Liver (tissue), 9 donors: ENCODE data around the gene ENPP4. TPM values are rescaled to one million over a fixed set of nuclear protein-coding genes. Genes with fewer than 3 reads are reported as not detected.

Experiments used
- DNase-seq: peaks from one replicate; pipeline ENCODE4 v3.0.0-alpha.2; 2017; ENCODE audit warnings: low spot score
- H3K27ac ChIP-seq, 2 donors: one replicate each; pipeline ENCODE4 v1.7.0; 2013; ENCODE audit warnings: inconsistent platforms in 2 of 2, low read length in 2 of 2, control low read depth in 1 of 2, low read depth in 1 of 2, mild to moderate bottlenecking in 1 of 2
- H3K27me3 ChIP-seq, 4 donors: one replicate each; pipeline versions ENCODE4 v1.6.1 to v1.7.0; 2013; ENCODE audit warnings: low read length in 3 of 4, inconsistent platforms in 1 of 4, mild to moderate bottlenecking in 1 of 4, moderate library complexity in 1 of 4; ENCODE audit not compliant: control insufficient read depth in 4 of 4, insufficient read depth in 4 of 4
- H3K36me3 ChIP-seq, 4 donors: one replicate each; pipeline versions ENCODE4 v1.6.1 to v1.7.0; 2013; ENCODE audit warnings: low read length in 3 of 4, mild to moderate bottlenecking in 3 of 4, low read depth in 1 of 4, moderate library complexity in 1 of 4; ENCODE audit not compliant: control insufficient read depth in 4 of 4, insufficient read depth in 3 of 4
- H3K4me1 ChIP-seq, 4 donors: one replicate each; pipeline versions ENCODE4 v1.6.1 to v1.7.0; 2013; ENCODE audit warnings: low read length in 3 of 4, mild to moderate bottlenecking in 3 of 4, moderate library complexity in 1 of 4; ENCODE audit not compliant: control insufficient read depth in 4 of 4, insufficient read depth in 4 of 4
- H3K4me3 ChIP-seq, 3 donors: one replicate each; pipeline versions ENCODE4 v1.6.1 to v1.7.0; 2013; ENCODE audit warnings: low read length in 3 of 3, control low read depth in 1 of 3, low read depth in 1 of 3, mild to moderate bottlenecking in 1 of 3
- H3K9ac ChIP-seq, 2 donors: one replicate each; pipeline ENCODE4 v1.7.0; 2013; ENCODE audit warnings: low read length in 2 of 2, mild to moderate bottlenecking in 2 of 2, moderate library complexity in 2 of 2, control low read depth in 1 of 2, low read depth in 1 of 2
- H3K9me3 ChIP-seq, 4 donors: one replicate each; pipeline versions ENCODE4 v1.6.1 to v1.7.0; 2013; ENCODE audit warnings: low read length in 3 of 4; ENCODE audit not compliant: control insufficient read depth in 4 of 4
- EGR1 ChIP-seq, 2 donors: IDR thresholded peaks; 2 replicates each; pipeline ENCODE4 v1.6.1; 2016 to 2018; ENCODE audit warnings: antibody characterized with exemption in 2 of 2, low read depth in 2 of 2
- FOXA1 ChIP-seq: IDR thresholded peaks from 2 replicates; pipeline ENCODE4 v1.6.1; 2016; ENCODE audit warnings: antibody characterized with exemption
- FOXA2 ChIP-seq: IDR thresholded peaks from 2 replicates; pipeline ENCODE4 v1.6.1; 2016; ENCODE audit warnings: antibody characterized with exemption
- GABPA ChIP-seq, 2 donors: IDR thresholded peaks in 1 of 2; conservative IDR thresholded peaks in 1 of 2; 2 replicates each; pipeline ENCODE4 v1.6.1; 2016; ENCODE audit warnings: antibody characterized with exemption in 2 of 2, mild to moderate bottlenecking in 1 of 2, moderate library complexity in 1 of 2
- HNF4A ChIP-seq, 2 donors: conservative IDR thresholded peaks; 2 replicates each; pipeline ENCODE4 v1.6.1; 2016; ENCODE audit warnings: antibody characterized with exemption in 2 of 2, mild to moderate bottlenecking in 2 of 2
- HNF4G ChIP-seq: IDR thresholded peaks from 2 replicates; pipeline ENCODE4 v1.6.1; 2016; ENCODE audit warnings: antibody characterized with exemption
- JUND ChIP-seq, 2 donors: IDR thresholded peaks; 2 replicates each; pipeline ENCODE4 v1.6.1; 2016; ENCODE audit warnings: antibody characterized with exemption in 2 of 2
- NR2F2 ChIP-seq: IDR thresholded peaks from 2 replicates; pipeline ENCODE4 v1.6.1; 2016; ENCODE audit warnings: antibody characterized with exemption
- RAD21 ChIP-seq, 2 donors: IDR thresholded peaks; 2 replicates each; pipeline ENCODE4 v1.6.1; 2016; ENCODE audit warnings: antibody characterized with exemption in 2 of 2, mild to moderate bottlenecking in 2 of 2
- RXRA ChIP-seq, 2 donors: IDR thresholded peaks; 2 replicates each; pipeline ENCODE4 v1.6.1; 2017 to 2018; ENCODE audit warnings: antibody characterized with exemption in 2 of 2, mild to moderate bottlenecking in 1 of 2
- SP1 ChIP-seq: IDR thresholded peaks from 2 replicates; pipeline ENCODE4 v1.6.1; 2018; ENCODE audit warnings: antibody characterized with exemption, mild to moderate bottlenecking
- TAF1 ChIP-seq: conservative IDR thresholded peaks from 2 replicates; pipeline ENCODE4 v1.6.1; 2016; ENCODE audit warnings: antibody characterized with exemption, mild to moderate bottlenecking
- YY1 ChIP-seq: IDR thresholded peaks from 2 replicates; pipeline ENCODE4 v1.6.1; 2016; ENCODE audit warnings: antibody characterized with exemption, mild to moderate bottlenecking
- WGBS: extraction: QIAGEN DNeasy Blood & Tissue Kit; methylation state at CpG from one replicate; pipeline ENCODE4 v1.1.7; 2013; 5-methylcytosine and 5-hydroxymethylcytosine counted together
- polyA plus RNA-seq, 2 donors: library from polyadenylated mRNA; stranded (reverse) in 1 of 2; unstranded in 1 of 2; fragments of 200-250 nt in 1 of 2; fragments of >200 nt in 1 of 2; fragmentation: Nextera tagmentation in 1 of 2; extraction: Ambion mirVana in 1 of 2; gene quantifications; one replicate each; pipeline versions ENCODE4 v1.2.1 to v1.2.3, GENCODE V29; 2013 to 2015
- total RNA-seq, 2 donors: library from RNA; depleted of rRNA; stranded (reverse); fragments of >200 nt; gene quantifications; one replicate each; pipeline ENCODE4 v1.2.3, GENCODE V29; 2014
- TF ChIP-seq, protein P1 (sequence below): IDR thresholded peaks from 2 replicates; pipeline ENCODE4 v1.6.1; 2016; ENCODE audit warnings: antibody characterized with exemption, mild to moderate bottlenecking
- TF ChIP-seq, protein P2 (sequence below): IDR thresholded peaks from 2 replicates; pipeline ENCODE4 v1.6.1; 2016; ENCODE audit warnings: antibody characterized with exemption
- TF ChIP-seq, protein P3 (sequence below): IDR thresholded peaks from 2 replicates; pipeline ENCODE4 v1.6.1; 2016; ENCODE audit warnings: antibody characterized with exemption
- TF ChIP-seq, protein P4 (sequence below): IDR thresholded peaks from 2 replicates; pipeline ENCODE4 v1.6.1; 2016; ENCODE audit warnings: antibody characterized with exemption
- TF ChIP-seq, protein P5 (sequence below): fragments of 150-350 bp; IDR thresholded peaks from 2 replicates; pipeline ENCODE4 v1.5.1; 2017; ENCODE audit warnings: improper control_type of control experiment, low read depth, low read length; ENCODE audit not compliant: missing input control
- donor health status: healthy.
- donor health status: healthy.
- donor health status: healthy.
- donor health status: healthy.
- donor health status: healthy.

ENPP4 gene
- total and polyA plus RNA-seq, 4 donors: 3.6 to 12.6 (median 4.8) TPM

DNA sequence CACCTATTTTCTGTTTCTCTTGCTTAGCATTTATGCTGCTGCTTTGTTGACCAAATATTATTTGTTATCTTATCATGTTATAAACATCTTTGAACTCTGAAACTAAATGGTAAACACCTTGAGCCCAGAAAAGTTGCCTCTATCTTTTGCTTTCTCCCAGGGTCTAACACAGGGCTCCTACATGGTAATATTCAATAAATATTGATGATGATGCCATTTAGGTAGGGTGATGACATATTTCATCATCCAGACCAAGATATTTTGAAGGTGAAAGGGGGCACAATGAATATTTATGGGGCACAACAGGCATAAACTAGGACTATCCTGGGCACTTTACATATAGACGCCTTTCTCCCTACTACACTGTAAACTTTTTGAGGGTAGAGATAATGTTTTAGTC, 11.6 kb upstream of the ENPP4 start:
- Histone ChIP-seq H3K36me3 (no peaks in the 10 kb centered on the region), H3K4me3 (no peak overlapping the region), H3K4me1 (no peaks in the 10 kb centered on the region), H3K9me3 (no peaks in the 10 kb centered on the region), H3K9ac (no peak overlapping the region), H3K27ac (no peak overlapping the region), H3K27me3 (no peaks in the 10 kb centered on the region)
- DNase-seq: no peak
- TF ChIP-seq YY1: no peak
- TF ChIP-seq, protein P1, sequence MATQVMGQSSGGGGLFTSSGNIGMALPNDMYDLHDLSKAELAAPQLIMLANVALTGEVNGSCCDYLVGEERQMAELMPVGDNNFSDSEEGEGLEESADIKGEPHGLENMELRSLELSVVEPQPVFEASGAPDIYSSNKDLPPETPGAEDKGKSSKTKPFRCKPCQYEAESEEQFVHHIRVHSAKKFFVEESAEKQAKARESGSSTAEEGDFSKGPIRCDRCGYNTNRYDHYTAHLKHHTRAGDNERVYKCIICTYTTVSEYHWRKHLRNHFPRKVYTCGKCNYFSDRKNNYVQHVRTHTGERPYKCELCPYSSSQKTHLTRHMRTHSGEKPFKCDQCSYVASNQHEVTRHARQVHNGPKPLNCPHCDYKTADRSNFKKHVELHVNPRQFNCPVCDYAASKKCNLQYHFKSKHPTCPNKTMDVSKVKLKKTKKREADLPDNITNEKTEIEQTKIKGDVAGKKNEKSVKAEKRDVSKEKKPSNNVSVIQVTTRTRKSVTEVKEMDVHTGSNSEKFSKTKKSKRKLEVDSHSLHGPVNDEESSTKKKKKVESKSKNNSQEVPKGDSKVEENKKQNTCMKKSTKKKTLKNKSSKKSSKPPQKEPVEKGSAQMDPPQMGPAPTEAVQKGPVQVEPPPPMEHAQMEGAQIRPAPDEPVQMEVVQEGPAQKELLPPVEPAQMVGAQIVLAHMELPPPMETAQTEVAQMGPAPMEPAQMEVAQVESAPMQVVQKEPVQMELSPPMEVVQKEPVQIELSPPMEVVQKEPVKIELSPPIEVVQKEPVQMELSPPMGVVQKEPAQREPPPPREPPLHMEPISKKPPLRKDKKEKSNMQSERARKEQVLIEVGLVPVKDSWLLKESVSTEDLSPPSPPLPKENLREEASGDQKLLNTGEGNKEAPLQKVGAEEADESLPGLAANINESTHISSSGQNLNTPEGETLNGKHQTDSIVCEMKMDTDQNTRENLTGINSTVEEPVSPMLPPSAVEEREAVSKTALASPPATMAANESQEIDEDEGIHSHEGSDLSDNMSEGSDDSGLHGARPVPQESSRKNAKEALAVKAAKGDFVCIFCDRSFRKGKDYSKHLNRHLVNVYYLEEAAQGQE: no peak
- TF ChIP-seq, protein P2, sequence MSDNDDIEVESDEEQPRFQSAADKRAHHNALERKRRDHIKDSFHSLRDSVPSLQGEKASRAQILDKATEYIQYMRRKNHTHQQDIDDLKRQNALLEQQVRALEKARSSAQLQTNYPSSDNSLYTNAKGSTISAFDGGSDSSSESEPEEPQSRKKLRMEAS: no peak
- TF ChIP-seq, protein P3, sequence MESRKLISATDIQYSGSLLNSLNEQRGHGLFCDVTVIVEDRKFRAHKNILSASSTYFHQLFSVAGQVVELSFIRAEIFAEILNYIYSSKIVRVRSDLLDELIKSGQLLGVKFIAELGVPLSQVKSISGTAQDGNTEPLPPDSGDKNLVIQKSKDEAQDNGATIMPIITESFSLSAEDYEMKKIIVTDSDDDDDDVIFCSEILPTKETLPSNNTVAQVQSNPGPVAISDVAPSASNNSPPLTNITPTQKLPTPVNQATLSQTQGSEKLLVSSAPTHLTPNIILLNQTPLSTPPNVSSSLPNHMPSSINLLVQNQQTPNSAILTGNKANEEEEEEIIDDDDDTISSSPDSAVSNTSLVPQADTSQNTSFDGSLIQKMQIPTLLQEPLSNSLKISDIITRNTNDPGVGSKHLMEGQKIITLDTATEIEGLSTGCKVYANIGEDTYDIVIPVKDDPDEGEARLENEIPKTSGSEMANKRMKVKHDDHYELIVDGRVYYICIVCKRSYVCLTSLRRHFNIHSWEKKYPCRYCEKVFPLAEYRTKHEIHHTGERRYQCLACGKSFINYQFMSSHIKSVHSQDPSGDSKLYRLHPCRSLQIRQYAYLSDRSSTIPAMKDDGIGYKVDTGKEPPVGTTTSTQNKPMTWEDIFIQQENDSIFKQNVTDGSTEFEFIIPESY: no peak
- WGBS: 95% methylated on average over 1 of the region's 1 CpG

DNA sequence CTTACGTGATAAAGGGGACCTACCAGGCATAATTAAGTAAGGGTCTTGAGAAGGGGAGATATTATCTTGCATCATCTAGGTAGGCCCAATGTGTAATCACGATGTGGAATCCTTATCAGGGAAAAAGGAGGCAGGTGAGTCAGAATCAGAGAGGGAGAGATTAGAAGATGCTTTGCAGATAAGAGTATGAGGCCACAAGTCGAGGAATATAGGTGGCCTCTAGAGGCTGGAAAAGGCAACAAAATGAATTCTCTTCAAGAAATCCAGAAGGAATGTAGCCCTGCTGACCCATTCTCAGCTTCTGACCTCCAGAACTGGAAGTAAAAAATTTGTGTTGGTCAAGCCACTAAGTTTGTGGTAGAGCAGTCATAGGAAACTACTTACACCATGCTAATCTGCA, 11.0 kb upstream of the ENPP4 start:
- TF ChIP-seq RXRA (IDR thresholded peaks at IDR 0.05) (no peak), RAD21 (IDR thresholded peaks at IDR 0.05) (no peak), SP1 (no peak), HNF4G (no peak), FOXA1 (no peak), YY1 (no peak), GABPA (IDR thresholded peaks at IDR 0.05 in 1 of 2, conservative IDR thresholded peaks at IDR 0.05 in 1 of 2) (no peak), FOXA2 (no peak), EGR1 (IDR thresholded peaks at IDR 0.05; ENCODE audit: low read depth in 2 of 2) (no peak), TAF1 (no peak), JUND (IDR thresholded peaks at IDR 0.05) (no peak), HNF4A (conservative IDR thresholded peaks at IDR 0.05) (no peak), NR2F2 (no peak)
- TF ChIP-seq, protein P4, sequence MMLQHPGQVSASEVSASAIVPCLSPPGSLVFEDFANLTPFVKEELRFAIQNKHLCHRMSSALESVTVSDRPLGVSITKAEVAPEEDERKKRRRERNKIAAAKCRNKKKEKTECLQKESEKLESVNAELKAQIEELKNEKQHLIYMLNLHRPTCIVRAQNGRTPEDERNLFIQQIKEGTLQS: no peak
- TF ChIP-seq, protein P5, sequence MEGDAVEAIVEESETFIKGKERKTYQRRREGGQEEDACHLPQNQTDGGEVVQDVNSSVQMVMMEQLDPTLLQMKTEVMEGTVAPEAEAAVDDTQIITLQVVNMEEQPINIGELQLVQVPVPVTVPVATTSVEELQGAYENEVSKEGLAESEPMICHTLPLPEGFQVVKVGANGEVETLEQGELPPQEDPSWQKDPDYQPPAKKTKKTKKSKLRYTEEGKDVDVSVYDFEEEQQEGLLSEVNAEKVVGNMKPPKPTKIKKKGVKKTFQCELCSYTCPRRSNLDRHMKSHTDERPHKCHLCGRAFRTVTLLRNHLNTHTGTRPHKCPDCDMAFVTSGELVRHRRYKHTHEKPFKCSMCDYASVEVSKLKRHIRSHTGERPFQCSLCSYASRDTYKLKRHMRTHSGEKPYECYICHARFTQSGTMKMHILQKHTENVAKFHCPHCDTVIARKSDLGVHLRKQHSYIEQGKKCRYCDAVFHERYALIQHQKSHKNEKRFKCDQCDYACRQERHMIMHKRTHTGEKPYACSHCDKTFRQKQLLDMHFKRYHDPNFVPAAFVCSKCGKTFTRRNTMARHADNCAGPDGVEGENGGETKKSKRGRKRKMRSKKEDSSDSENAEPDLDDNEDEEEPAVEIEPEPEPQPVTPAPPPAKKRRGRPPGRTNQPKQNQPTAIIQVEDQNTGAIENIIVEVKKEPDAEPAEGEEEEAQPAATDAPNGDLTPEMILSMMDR: no peak
- TF ChIP-seq, protein P2: no peak
- TF ChIP-seq, protein P3: no peak
- TF ChIP-seq, protein P1: no peak

More for the DNA sequence above, 11.0 kb upstream of the ENPP4 start:
- Histone ChIP-seq H3K4me3 (no peak overlapping the region), H3K36me3 (no peaks in the 10 kb centered on the region), H3K27ac (no peak overlapping the region), H3K27me3 (no peaks in the 10 kb centered on the region), H3K4me1 (no peaks in the 10 kb centered on the region), H3K9me3 (no peaks in the 10 kb centered on the region), H3K9ac (no peak overlapping the region)
- WGBS: 89% methylated on average over 3 of the region's 3 CpGs
- no peak for DNase-seq
